Measurements from ENCODE around the gene PCDHB16.
"Not testable (repeated sequence)": the region's sequence is repeated elsewhere in the genome, so short reads cannot be mapped to it uniquely, and the experiment has no call there.

GRCh38 chr5:141179371-141179770 lies 2.8 kb upstream of the PCDHB16 start:
- TF ChIP-seq CTCF, POLR2A (IDR thresholded peaks at IDR 0.05): not testable (repeated sequence)
